Measurements from ENCODE around the gene HBG2.

Gene HBG2

DNA sequence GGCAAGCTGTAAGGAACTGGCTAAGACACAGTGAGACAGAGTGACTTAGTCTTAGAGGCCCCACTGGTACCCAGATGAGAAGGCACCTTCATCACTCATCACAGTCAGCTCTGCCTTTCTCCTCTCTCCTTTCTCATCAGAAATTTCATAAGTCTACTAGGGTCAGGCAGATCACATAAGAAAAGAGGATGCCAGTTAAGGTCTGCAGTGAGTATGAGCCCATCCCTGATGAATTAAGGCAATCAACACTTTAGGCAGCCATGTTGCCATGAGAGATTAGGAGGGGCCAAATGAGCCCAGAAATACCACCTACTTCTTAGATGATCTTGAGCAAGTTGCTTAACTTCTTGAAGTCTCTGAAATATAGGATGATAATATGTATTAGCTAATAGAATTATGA lies 27.0 kb upstream of the HBG2 start:
- Histone ChIP-seq H3K4me1 (ENCODE audit: control insufficient read depth, insufficient read depth, low read length, poor library complexity, severe bottlenecking) (peaks cover 12% of the 10 kb centered on the region), H3K4me3 (ENCODE audit: extremely low read depth, insufficient read depth, low read length, poor library complexity, severe bottlenecking) (no peak overlapping the region), H3K27ac (ENCODE audit: low read depth, low read length, severe bottlenecking) (no peak overlapping the region), H3K9me3 (ENCODE audit: control insufficient read depth, low read length) (no peaks in the 10 kb centered on the region), H3K36me3 (ENCODE audit: control insufficient read depth, insufficient read depth, low read length) (no peaks in the 10 kb centered on the region)

DNA sequence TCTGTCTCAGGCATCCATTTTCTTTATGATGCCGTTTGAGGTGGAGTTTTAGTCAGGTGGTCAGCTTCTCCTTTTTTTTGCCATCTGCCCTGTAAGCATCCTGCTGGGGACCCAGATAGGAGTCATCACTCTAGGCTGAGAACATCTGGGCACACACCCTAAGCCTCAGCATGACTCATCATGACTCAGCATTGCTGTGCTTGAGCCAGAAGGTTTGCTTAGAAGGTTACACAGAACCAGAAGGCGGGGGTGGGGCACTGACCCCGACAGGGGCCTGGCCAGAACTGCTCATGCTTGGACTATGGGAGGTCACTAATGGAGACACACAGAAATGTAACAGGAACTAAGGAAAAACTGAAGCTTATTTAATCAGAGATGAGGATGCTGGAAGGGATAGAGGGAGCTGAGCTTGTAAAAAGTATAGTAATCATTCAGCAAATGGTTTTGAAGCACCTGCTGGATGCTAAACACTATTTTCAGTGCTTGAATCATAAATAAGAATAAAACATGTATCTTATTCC lies 26.1 kb upstream of the HBG2 start:
- peaks cover 14% of the 10 kb centered on the region for H3K4me1 ChIP-seq (ENCODE audit: control insufficient read depth, insufficient read depth, low read length, poor library complexity, severe bottlenecking)
- H3K9me3 ChIP-seq (ENCODE audit: control insufficient read depth, low read length), result no peaks in the 10 kb centered on the region
- H3K27ac ChIP-seq (ENCODE audit: low read depth, low read length, severe bottlenecking), result no peak overlapping the region
- H3K36me3 ChIP-seq (ENCODE audit: control insufficient read depth, insufficient read depth, low read length), result no peaks in the 10 kb centered on the region
- no peak overlapping the region for H3K4me3 ChIP-seq (ENCODE audit: extremely low read depth, insufficient read depth, low read length, poor library complexity, severe bottlenecking)
- 57 to 62% methylated on average over 2 to 3 of the region's 3 CpGs for WGBS, 2 experiments (ENCODE audit: insufficient coverage in 2 of 2)

DNA sequence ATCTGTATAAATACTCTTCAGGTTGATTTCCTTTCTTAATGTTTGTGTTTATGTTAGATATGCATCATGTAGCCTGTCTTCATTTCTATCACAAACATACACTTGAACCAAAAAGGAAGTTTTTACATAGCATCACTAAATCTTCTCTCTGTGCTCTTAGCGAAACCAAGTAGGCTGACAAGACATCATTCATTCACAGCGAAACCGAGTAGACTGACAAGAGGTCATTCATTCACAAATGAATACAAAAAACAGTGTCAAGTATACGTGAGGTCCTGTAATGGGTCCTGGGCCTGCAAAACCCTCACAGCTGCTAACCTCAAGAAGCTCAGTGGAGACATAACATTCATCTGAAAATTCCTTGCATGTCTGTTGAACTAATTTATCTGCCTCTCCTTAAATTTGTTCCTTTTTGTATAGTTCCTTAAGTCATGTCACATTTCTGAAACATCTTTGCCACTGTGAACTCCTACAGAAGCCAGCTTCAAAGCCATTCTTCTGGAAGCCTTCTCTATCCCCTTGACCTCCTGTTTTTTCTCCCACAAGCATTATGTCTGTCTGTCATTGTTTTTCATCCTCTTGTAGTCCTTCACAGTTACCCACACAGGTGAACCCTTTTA lies 25.0 kb upstream of the HBG2 start:
- 84 to 86% methylated on average over 3 to 4 of the region's 4 CpGs for WGBS, 2 experiments (ENCODE audit: insufficient coverage in 2 of 2)
- H3K9me3 ChIP-seq (ENCODE audit: control insufficient read depth, low read length), result no peaks in the 10 kb centered on the region
- no peak overlapping the region for H3K4me3 ChIP-seq (ENCODE audit: extremely low read depth, insufficient read depth, low read length, poor library complexity, severe bottlenecking)
- peaks cover 21% of the 10 kb centered on the region for H3K4me1 ChIP-seq (ENCODE audit: control insufficient read depth, insufficient read depth, low read length, poor library complexity, severe bottlenecking)
- H3K36me3 ChIP-seq (ENCODE audit: control insufficient read depth, insufficient read depth, low read length), result no peaks in the 10 kb centered on the region
- no peak overlapping the region for H3K27ac ChIP-seq (ENCODE audit: low read depth, low read length, severe bottlenecking)

DNA sequence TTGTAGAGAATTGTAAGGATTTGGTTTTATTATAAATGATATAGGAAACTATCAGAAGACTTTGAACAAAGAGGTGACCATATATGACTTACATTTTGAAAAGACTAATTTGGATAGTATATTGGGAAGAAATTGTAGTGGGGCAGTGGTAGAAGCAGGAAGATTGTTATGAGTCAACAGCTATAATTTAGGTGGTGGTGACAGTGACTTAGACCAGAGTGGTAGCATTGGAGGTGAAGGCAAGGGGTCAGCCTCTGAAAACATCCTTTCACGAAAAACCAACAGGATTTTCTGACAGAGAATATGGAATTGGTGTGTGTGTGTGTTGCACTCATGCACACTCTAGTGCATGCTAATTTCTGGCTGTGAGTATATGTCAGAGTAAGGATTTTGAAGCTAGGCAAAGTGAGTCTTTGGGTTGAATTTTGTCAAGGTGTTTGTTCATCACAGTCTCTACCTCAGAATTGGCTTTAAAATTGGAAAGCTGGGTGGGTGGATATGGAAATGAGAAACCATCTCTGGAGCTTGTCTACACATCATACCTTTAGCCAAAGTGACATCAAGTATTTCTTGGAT lies 23.3 kb upstream of the HBG2 start:
- Histone ChIP-seq H3K27ac (ENCODE audit: low read depth, low read length, severe bottlenecking) (no peak overlapping the region), H3K9me3 (ENCODE audit: control insufficient read depth, low read length) (no peaks in the 10 kb centered on the region), H3K4me1 (ENCODE audit: control insufficient read depth, insufficient read depth, low read length, poor library complexity, severe bottlenecking) (peaks cover 24% of the 10 kb centered on the region), H3K4me3 (ENCODE audit: extremely low read depth, insufficient read depth, low read length, poor library complexity, severe bottlenecking) (no peak overlapping the region), H3K36me3 (ENCODE audit: control insufficient read depth, insufficient read depth, low read length) (no peaks in the 10 kb centered on the region)
- 100% methylated on average over 1 of the region's 1 CpG for WGBS, 2 experiments (ENCODE audit: insufficient coverage in 2 of 2)

DNA sequence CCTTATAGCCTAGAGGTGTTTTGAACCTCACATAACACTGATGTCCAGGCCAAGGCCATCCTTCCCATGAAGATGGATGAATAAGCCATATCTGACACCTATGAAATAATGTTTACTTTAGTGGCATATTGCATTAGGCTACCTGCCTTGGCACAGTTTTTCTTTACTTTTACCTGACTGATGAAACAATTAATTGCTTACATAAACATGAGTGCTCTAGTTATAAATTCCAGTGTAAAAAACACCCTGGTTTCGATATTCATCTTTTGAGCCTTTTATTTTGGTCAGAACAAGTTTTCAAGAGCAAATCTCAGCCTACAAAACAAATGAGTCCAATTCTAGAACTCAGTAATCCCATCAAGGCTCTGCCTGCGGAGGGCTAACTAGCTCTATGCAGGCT lies 22.1 kb upstream of the HBG2 start:
- Histone ChIP-seq H3K4me1 (ENCODE audit: control insufficient read depth, insufficient read depth, low read length, poor library complexity, severe bottlenecking) (peaks cover 24% of the 10 kb centered on the region), H3K9me3 (ENCODE audit: control insufficient read depth, low read length) (no peaks in the 10 kb centered on the region), H3K4me3 (ENCODE audit: extremely low read depth, insufficient read depth, low read length, poor library complexity, severe bottlenecking) (no peak overlapping the region), H3K36me3 (ENCODE audit: control insufficient read depth, insufficient read depth, low read length) (no peaks in the 10 kb centered on the region), H3K27ac (ENCODE audit: low read depth, low read length, severe bottlenecking) (no peak overlapping the region)
- 89 to 100% methylated on average over 1 of the region's 2 CpGs for WGBS, 2 experiments (ENCODE audit: insufficient coverage in 2 of 2)

DNA sequence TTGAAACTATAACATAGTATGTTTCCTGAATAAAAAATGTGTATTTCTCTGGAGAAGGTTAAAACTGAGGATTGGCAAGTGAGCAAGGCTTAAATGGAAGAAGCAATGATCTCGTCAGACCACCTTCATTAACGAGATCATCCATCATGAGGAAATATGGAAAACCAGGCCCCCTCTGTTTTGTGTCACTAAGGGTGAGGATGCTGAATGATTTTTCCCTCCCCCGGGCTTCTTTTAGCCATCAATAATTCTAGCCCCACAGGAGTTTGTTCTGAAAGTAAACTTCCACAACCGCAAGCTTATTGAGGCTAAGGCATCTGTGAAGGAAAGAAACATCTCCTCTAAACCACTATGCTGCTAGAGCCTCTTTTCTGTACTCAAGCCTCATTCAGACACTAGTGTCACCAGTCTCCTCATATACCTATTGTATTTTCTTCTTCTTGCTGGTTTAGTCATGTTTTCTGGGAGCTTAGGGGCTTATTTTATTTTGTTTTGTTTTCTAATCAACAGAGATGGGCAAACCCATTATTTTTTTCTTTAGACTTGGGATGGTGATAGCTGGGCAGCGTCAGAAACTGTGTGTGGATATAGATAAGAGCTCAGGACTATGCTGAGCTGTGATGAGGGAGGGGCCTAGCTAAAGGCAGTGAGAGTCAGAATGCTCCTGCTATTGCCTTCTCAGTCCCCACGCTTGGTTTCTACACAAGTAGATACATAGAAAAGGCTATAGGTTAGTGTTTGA lies 21.0 kb upstream of the HBG2 start:
- H3K4me1 ChIP-seq (ENCODE audit: control insufficient read depth, insufficient read depth, low read length, poor library complexity, severe bottlenecking), result peaks cover 18% of the 10 kb centered on the region
- H3K36me3 ChIP-seq (ENCODE audit: control insufficient read depth, insufficient read depth, low read length), result no peaks in the 10 kb centered on the region
- H3K27ac ChIP-seq (ENCODE audit: low read depth, low read length, severe bottlenecking), result peak overlapping the region; percentile 48
- no peak overlapping the region for H3K4me3 ChIP-seq (ENCODE audit: extremely low read depth, insufficient read depth, low read length, poor library complexity, severe bottlenecking)
- H3K9me3 ChIP-seq (ENCODE audit: control insufficient read depth, low read length), result no peaks in the 10 kb centered on the region
- WGBS, 2 experiments (ENCODE audit: insufficient coverage in 2 of 2), result 80 to 90% methylated on average over 2 of the region's 6 CpGs

DNA sequence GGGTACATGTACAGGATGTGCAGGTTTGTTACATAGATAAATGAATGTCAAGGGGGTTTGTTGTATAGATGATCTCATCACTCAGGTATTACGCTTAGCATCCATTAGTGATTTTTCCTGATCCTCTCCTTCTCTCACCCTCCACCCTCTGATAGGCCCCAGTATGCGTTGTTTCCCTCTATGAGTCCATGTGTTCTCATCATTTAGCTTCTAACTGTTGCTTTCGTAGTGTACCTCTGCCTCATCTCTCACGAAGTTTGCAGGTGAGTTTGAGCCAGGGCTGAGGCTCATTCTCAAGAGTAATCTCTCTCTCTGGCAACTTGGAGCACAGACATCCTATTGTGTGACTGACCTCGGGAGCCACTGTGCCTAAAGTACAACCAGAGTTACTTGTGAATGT lies 19.8 kb upstream of the HBG2 start:
- WGBS, 2 experiments (ENCODE audit: insufficient coverage in 2 of 2), result 68% methylated on average over 4 of the region's 5 CpGs
- Histone ChIP-seq H3K36me3 (ENCODE audit: control insufficient read depth, insufficient read depth, low read length) (no peaks in the 10 kb centered on the region), H3K4me3 (ENCODE audit: extremely low read depth, insufficient read depth, low read length, poor library complexity, severe bottlenecking) (no peak overlapping the region), H3K9me3 (ENCODE audit: control insufficient read depth, low read length) (no peaks in the 10 kb centered on the region), H3K4me1 (ENCODE audit: control insufficient read depth, insufficient read depth, low read length, poor library complexity, severe bottlenecking) (peaks cover 13% of the 10 kb centered on the region), H3K27ac (ENCODE audit: low read depth, low read length, severe bottlenecking) (peak overlapping the region; percentile 54)

DNA sequence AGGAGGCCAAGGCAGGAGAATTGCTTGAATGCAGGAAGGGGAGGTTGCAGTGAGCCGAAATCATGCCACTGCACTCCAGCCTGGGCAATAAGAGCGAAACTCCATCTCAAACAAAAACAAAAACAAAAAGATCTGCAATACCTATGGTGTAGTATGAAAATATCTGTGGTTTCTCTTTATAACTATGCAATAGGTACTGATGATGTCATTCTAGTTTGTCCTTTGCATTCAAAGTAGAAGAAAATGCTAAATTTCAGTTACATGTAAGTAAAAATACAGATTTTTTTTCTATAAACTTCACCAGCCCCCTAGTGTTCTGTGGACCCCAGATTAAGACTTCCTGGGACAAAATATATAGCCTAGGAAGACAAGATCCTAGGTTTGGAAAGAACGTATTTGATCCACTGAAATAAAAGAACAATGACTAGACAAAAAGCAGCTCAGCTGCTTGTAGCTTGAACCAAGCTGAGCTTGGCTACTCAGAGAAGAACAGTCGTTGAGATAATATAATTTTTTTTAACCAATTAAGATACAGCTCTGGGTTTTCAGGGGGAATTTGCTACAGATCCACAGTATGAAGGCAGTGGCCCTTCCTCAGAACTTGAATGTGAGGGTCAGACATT lies 17.9 kb upstream of the HBG2 start:
- H3K4me3 ChIP-seq (ENCODE audit: extremely low read depth, insufficient read depth, low read length, poor library complexity, severe bottlenecking), result no peak overlapping the region
- no peak overlapping the region for H3K27ac ChIP-seq (ENCODE audit: low read depth, low read length, severe bottlenecking)
- H3K9me3 ChIP-seq (ENCODE audit: control insufficient read depth, low read length), result no peaks in the 10 kb centered on the region
- peaks cover 13% of the 10 kb centered on the region for H3K4me1 ChIP-seq (ENCODE audit: control insufficient read depth, insufficient read depth, low read length, poor library complexity, severe bottlenecking)
- no peaks in the 10 kb centered on the region for H3K36me3 ChIP-seq (ENCODE audit: control insufficient read depth, insufficient read depth, low read length)
- 67 to 88% methylated on average over 1 of the region's 4 CpGs for WGBS, 2 experiments (ENCODE audit: insufficient coverage in 2 of 2)

DNA sequence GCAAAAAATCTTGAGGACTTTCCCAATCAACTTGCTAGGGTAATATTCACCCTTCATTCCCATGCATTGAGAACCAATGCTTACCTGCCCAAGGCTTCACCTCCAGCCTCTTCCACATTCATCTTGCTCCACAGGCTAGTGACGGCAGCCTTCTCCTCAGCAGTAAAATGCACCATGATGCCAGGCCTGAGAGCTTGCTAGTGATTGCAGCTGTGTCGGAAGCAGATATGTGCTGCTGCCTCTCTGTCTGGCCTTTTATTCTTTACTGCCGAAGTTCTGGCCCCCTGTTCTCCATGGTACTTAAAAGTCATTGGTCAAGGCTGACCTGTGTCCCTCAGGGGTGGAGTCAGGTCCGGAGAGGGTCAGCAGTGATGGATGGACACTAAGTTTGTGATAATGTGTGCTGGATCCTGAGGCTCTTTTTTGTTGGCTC lies 15.2 kb upstream of the HBG2 start, which contains the start of gene HBE1:
Gene HBE1 (minus strand): TSS at position 231 of the 433 bp plus-strand sequence. CDS start 55 bp downstream, at position 176.
- Histone ChIP-seq H3K36me3 (ENCODE audit: control insufficient read depth, insufficient read depth, low read length) (no peaks in the 10 kb centered on the region), H3K9me3 (ENCODE audit: control insufficient read depth, low read length) (no peaks in the 10 kb centered on the region), H3K4me1 (ENCODE audit: control insufficient read depth, insufficient read depth, low read length, poor library complexity, severe bottlenecking) (peaks cover 5% of the 10 kb centered on the region), H3K4me3 (ENCODE audit: extremely low read depth, insufficient read depth, low read length, poor library complexity, severe bottlenecking) (no peak within 1 kb of the TSS), H3K27ac (ENCODE audit: low read depth, low read length, severe bottlenecking) (no peak within 1 kb of the TSS)
- 81 to 84% methylated on average over 3 of the region's 4 CpGs for WGBS, 2 experiments (ENCODE audit: insufficient coverage in 2 of 2)

DNA sequence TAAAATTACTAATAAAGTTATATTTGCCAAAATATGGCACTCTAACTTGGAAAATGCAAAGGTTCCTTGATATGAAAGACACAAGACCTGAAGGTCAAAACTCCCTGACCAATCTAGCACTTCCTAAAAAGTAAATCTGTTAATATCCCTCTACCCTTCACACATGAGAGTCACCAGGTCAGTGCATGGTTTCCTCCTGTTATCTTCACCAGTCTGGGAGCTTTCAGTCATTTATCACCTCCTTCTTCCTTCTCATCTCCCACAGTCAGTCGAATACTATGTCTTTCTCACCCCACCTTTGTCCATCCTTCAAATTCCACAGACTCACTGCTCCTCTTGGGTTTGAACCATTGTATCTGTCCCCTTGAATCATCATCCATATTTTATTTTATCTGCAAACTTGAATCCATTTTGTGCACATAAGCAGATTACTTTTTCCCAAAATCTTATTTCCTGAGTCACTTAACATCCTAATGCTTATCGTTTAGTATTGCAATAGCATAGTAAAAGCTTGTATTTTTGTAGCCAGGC lies 12.5 kb upstream of the HBG2 start:
- no peak overlapping the region for H3K4me3 ChIP-seq (ENCODE audit: extremely low read depth, insufficient read depth, low read length, poor library complexity, severe bottlenecking)
- 85 to 92% methylated on average over 1 to 2 of the region's 2 CpGs for WGBS, 2 experiments (ENCODE audit: insufficient coverage in 2 of 2)

More for the DNA sequence above, 12.5 kb upstream of the HBG2 start:
- no peaks in the 10 kb centered on the region for H3K36me3 ChIP-seq (ENCODE audit: control insufficient read depth, insufficient read depth, low read length)
- no peak overlapping the region for H3K27ac ChIP-seq (ENCODE audit: low read depth, low read length, severe bottlenecking)
- H3K9me3 ChIP-seq (ENCODE audit: control insufficient read depth, low read length), result no peaks in the 10 kb centered on the region
- no peaks in the 10 kb centered on the region for H3K4me1 ChIP-seq (ENCODE audit: control insufficient read depth, insufficient read depth, low read length, poor library complexity, severe bottlenecking)

Data from mesodermal cell (in vitro differentiated cells).